ENCODE data around the gene TNIK.

- no peak for TF ChIP-seq EZH2phosphoT487 (IDR thresholded peaks at IDR 0.05; ENCODE audit: borderline replicate concordance)
- peak; percentile 87 for TF ChIP-seq CTCF (conservative IDR thresholded peaks at IDR 0.05; ENCODE audit: low read length)
These were observed 6.9 kb downstream of the TNIK start for GRCh38 chr3:171453180-171453886.

Measured in Loucy (cell line).